ENCODE results near the gene PFDN1. TPM values are rescaled to one million over a fixed set of nuclear protein-coding genes. Genes with fewer than 3 reads are reported as not detected.

Gene PFDN1
- total RNA-seq, 1 experiment from 2014 or later = 54.4 TPM

- H3K9me3 ChIP-seq (ENCODE audit: control insufficient read depth, insufficient read depth, low read depth, low read length) = no peaks in the 10 kb centered on the region
- no peaks in the 10 kb centered on the region for H3K4me1 ChIP-seq (ENCODE audit: control insufficient read depth, insufficient read depth, low read length)
- H3K27ac ChIP-seq (ENCODE audit: low read length) = no peak overlapping the region
- no peaks in the 10 kb centered on the region for H3K27me3 ChIP-seq (ENCODE audit: control insufficient read depth, insufficient read depth, low read length)
- in situ Hi-C loops (cut with HindIII; ENCODE audit: low pct_unique_long_range_greater_than_20kb, low sequenced_read_pairs) = no loop called here
- CTCF ChIA-PET = no interaction called here
- TF ChIP-seq TCF7L2 (IDR thresholded peaks at IDR 0.05; ENCODE audit: low read depth, low read length) (no peak), SIN3A (IDR thresholded peaks at IDR 0.05; ENCODE audit: borderline replicate concordance, insufficient read depth, low read depth, low read length) (no peak), CTCF (IDR thresholded peaks at IDR 0.05) (no peak), POLR2AphosphoS5 (IDR thresholded peaks at IDR 0.05; ENCODE audit: low read depth, low read length) (no peak), REST (IDR thresholded peaks at IDR 0.05; ENCODE audit: insufficient read depth in 1 of 2, low read depth in 2 of 2, low read length in 1 of 2) (no peak)
- no peak overlapping the region for H3K4me3 ChIP-seq (ENCODE audit: low read depth in 2 of 2, low read length in 2 of 2)
- intact Hi-C loops (cut with micrococcal nuclease; ENCODE audit: unreplicated experiment) = no loop called here
- DNase-seq (ENCODE audit: low read depth, low spot score) (no peak), ATAC-seq (no peak)
- POLR2A ChIA-PET = interaction anchor here (0.7 kb wide), 1 partner anchor 9 kb away, joined by 7 read pairs; no protein-coding TSS in a partner anchor
- H3K36me3 ChIP-seq (ENCODE audit: control insufficient read depth, insufficient read depth, low read length) = no peaks in the 10 kb centered on the region
- no TSS peak for BruUV-seq (replicated peaks)
Measured at GRCh38 chr5:140331638-140332037, 28.7 kb upstream of the PFDN1 start.

- Histone ChIP-seq H3K9me3 (ENCODE audit: control insufficient read depth, insufficient read depth, low read depth, low read length) (no peaks in the 10 kb centered on the region), H3K4me1 (ENCODE audit: control insufficient read depth, insufficient read depth, low read length) (no peaks in the 10 kb centered on the region), H3K27ac (ENCODE audit: low read length) (no peak overlapping the region), H3K4me3 (ENCODE audit: low read depth in 2 of 2, low read length in 2 of 2) (no peak overlapping the region), H3K27me3 (ENCODE audit: control insufficient read depth, insufficient read depth, low read length) (no peaks in the 10 kb centered on the region), H3K36me3 (ENCODE audit: control insufficient read depth, insufficient read depth, low read length) (no peaks in the 10 kb centered on the region)
- CTCF ChIA-PET = interaction anchor here (1.2 to 1.8 kb wide), 2 partner anchors 16 to 43 kb away, joined by 3 to 4 read pairs; partner anchors contain the start of gene HBEGF
- POLR2A ChIA-PET = interaction anchor here (0.7 kb wide), 1 partner anchor 68 kb away, joined by 11 read pairs; no protein-coding TSS in a partner anchor
- intact Hi-C loops (cut with micrococcal nuclease; ENCODE audit: unreplicated experiment) = no loop called here
- ATAC-seq = peak; percentile 55; the same call in 1 of the 2 replicates
- no peak for DNase-seq (ENCODE audit: low read depth, low spot score)
- no TSS peak for BruUV-seq (replicated peaks)
- no peak for TF ChIP-seq POLR2AphosphoS5 (IDR thresholded peaks at IDR 0.05; ENCODE audit: low read depth, low read length)
- TF ChIP-seq SIN3A (IDR thresholded peaks at IDR 0.05; ENCODE audit: borderline replicate concordance, insufficient read depth, low read depth, low read length) = no peak
- no peak for TF ChIP-seq CTCF (IDR thresholded peaks at IDR 0.05)
- TF ChIP-seq REST (IDR thresholded peaks at IDR 0.05; ENCODE audit: insufficient read depth in 1 of 2, low read depth in 2 of 2, low read length in 1 of 2) = no peak
- no peak for TF ChIP-seq TCF7L2 (IDR thresholded peaks at IDR 0.05; ENCODE audit: low read depth, low read length)
- in situ Hi-C loops (cut with HindIII; ENCODE audit: low pct_unique_long_range_greater_than_20kb, low sequenced_read_pairs) = no loop called here
Measured at GRCh38 chr5:140329739-140330481, 27.0 kb upstream of the PFDN1 start.
